Pulmonary artery endothelial cell (primary cell): ENCODE measurements around the gene FCHSD2. TPM values are rescaled to one million over a fixed set of nuclear protein-coding genes. Genes with fewer than 3 reads are reported as not detected.
"Not testable (repeated sequence)": the region's sequence is repeated elsewhere in the genome, so short reads cannot be mapped to it uniquely, and the experiment has no call there.

Experiments used
- DNase-seq: peaks from one replicate; pipeline ENCODE4 v3.0.0-alpha.2; 2011; ENCODE audit warnings: low read depth, low spot score
- total RNA-seq: library from RNA; depleted of rRNA; stranded (reverse); fragments of >200 nt; gene quantifications from 2 replicates; pipeline ENCODE4 v1.2.3, GENCODE V29; 2014

The FCHSD2 gene
- total RNA-seq, 1 donor from 2014 or later: 14.9 TPM

DNA sequence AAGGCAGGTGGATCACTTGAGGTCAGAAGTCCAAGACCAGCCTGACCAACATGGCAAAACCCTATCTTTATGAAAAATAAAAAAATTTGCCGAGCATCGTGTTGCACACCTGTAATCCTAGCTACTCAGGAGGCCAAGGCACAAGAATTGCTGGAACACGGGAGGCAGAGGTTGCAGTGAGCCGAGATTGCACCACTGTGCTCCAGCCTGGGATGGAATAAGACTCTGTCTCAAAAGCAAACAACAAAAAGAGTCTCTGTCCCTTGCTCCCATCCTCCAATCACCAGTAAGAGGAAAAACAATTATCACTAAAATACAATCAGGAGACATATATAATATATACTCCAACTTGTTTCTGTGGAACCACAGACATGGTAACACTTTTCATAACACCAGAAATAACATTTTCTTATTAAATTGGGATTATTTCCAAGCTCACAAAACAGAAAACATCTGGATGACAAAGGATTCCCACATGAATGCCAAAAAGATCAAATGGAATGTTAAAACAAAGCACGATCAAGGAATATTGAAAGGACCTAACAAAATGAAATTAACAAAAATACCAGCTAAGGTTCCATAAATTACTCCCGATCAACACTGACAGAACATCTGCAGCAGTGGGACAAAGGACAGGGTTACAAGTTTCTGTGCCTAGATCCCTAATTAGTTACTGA, 15.2 kb downstream of the FCHSD2 start:
- no peak for DNase-seq

DNA sequence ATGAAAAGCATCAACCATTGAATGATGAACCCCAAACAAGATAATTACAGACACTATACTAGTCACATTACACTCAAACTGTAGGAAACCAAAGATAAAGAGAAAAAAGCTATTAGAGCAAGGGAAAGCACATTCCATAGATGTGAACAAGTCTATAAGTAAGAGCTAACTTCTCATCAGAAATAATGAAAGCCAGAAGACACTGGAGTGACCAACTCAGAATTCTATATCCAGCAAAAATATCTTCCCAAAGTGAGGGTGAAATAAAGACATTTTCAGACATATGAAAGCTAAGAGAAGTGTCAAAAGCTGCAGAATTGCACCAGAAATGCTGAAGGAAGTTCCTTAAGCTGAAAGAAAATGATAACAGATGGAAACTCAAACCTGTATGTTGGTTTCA, 17.3 kb downstream of the FCHSD2 start:
- no peak for DNase-seq

DNA sequence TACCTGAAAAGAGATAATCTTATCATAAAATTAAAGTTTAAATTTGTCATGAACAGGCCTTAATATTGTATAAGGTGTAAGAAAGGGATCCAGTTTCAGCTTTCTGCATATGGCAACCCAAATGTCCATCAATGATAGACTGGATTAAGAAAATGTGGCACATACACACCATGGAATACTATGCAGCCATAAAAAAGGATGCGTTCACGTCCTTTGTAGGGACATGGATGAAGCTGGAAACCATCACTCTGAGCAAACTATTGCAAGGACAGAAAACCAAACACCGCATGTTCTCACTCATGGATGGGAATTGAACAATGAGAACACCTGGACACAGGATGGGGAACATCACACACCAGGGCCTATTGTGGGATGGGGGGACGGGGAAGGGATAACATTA, 18.2 kb downstream of the FCHSD2 start:
- DNase-seq: not testable (repeated sequence)

DNA sequence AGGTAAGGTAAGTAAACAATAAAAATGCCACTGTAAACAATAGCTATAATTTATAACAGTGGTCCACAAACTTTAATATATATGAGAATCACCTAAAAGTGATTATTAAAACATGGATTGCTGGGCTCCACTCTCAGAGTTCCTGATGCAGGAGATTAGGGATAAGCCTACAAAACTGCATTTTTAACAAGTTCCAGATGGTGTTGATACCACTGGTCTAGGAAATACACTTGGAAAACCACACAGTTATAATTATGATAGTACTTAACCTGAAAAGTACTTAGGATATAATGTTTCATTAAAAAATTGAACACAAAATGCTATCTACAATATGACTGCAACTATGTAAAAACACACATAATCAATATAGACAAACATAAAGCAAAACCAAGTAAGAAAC, 20.4 kb downstream of the FCHSD2 start:
- DNase-seq: no peak

DNA sequence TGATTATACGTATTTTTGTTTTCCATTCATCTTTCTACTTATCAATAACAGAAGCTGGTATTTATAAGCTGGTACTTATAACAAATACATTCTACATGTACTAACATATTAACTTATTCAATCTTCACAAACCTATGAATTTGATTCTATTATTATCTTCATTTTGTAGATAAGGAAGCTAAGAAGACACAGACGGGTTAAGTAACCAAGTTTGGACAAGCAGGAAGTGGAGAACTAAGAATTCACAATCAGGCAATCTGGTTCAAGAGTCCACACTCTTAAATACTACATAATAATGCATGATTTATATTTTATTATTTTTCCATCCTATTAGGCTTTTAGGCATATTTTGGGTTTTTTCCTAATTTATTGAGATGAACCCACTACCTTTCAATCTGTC, 25.0 kb downstream of the FCHSD2 start:
- DNase-seq: no peak

DNA sequence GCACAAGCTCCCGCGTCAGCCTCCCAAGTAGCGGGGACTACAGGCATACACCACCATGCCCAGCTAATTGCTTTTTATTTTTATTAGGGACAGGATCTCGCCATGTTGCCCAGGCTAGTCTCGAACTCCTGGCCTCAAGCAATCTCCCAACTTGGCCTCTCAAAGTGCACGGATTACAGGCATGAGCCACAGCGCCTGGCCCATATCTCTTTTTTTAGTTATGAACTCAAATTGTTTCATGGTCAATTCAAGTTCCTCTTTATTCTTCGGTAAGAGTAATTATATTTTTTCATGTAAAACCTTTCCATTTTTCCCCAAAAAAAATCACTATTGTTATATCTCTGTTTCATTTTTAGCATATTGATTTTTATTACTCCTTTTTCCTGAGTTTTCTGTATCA, 25.5 kb downstream of the FCHSD2 start:
- no peak for DNase-seq

DNA sequence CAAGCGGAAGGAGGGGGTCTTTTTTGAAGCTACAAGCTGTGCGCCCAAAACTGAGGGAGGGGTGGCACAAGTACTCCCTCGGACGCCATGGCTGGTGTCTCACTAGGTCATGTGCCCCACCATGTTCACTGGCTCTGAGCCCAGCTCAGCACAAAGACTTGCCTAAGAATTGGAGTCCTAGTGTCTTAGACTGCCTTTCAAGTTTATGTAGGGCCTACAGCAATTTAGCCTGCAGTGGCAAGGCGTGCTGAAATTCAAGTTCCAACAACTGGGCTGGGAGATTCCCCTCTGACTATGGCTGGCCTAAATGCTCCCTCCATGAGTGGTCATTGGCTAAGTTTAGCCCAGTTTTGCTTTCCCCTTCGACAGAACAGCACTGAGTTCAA, 27.3 kb downstream of the FCHSD2 start:
- DNase-seq: no peak

DNA sequence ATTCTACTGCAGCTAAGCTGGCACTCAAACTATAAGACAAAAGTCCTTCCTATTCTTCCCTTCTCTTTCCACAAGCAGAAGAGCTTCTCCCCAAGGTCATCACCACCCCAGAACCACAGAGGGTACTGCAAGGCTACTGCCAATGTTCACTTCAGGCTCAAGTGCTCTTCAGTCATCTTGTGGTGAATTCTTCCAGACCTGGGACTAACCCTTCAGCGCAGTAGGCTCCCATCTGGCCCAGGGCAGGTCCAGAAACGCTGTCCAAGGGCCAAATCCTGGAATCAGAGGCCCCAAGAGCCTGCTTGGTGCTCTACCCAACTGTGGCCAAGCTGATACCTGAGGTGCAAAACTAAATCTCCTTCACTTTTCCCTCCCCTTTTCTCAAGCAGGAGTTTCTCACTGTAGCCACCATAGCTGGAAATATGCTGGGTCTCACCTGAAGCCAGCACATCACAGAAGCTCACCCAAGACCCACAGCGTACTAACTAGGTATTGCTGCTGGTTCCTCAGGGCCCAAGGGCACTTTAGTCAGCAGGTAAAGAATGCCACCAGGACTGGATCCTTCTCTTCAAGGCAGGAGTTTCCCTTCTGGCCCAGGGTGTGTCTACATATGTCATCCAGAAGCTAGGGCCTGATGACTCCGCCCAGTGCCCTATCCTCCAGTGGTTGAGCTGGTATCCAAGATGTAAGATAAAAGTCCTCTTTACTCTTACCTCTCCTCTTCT, 27.8 kb downstream of the FCHSD2 start:
- no peak for DNase-seq

DNA sequence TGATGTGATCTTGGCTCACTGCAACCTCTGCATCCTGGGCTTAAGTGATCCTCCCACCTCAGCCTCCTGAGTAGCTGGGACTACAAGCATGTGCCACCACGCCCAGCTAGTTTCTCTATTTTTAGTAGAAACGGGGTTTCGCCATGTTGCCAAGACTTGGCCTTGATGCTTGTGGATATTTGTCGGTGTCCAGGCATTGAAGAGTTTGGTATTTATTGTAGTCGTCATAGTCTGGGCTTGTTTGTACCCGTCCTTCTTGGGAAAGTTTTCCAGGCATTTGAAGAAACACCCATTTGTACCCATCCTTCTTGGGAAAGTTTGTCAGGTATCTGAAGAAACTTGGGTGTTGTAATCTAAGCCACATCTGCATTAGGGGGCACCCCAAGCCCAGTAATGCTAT, 28.7 kb downstream of the FCHSD2 start:
- no peak for DNase-seq

DNA sequence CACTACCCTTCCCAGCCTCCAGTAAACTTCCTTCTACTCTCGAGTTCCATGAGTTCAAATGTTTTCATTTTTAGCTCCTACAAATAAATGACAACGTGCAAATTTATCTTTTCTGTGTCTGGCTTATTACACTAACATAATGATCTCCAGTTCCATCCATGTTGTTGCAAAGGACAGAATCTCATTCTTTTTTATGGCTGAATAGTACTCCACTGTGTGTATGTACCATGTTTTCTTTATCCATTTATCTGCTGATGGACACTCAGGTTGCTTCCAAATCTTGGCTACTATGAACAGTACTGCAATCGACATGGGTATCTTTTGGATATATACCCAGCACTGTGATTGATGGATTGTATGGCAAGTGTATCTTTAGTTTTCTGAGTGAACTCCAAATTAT, 34.5 kb downstream of the FCHSD2 start:
- DNase-seq: no peak

DNA sequence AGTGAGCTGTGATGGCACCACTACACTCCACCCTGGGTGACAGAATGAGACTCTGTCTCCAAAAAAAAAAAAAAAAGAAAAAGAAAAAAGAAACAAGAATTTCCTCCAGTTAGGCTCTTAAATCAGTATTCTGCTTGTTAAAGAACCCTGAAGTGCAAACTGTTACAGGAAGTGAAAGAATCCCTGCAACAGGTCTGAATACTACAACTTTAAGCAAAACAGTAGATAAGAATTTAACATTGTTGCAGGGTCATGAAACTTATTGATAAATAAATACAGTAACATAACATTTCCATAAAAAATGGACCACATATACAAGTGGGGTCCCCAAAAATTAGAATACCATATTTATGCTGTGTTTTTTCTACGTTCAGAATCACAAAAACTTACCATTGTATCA, 35.8 kb downstream of the FCHSD2 start:
- no peak for DNase-seq

DNA sequence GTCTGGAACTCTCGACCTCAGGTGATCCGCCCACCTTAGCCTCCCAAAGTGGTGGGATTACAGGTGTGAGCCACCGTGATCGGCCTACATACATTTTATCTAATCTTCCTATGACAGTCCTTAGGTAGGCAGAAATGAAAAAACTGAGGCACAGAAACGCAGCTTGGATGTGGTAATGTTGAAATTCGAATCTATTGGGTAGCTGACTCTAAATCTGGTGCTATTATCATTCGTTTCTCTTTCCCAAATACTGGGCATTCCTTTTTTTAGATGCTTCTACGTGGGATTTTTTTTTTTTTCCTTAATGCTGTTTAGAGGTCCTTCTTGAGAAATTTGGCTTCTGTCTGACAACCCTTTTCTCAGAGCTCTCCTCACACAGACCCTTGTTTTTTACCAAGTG, 41.5 kb downstream of the FCHSD2 start:
- no peak for DNase-seq

DNA sequence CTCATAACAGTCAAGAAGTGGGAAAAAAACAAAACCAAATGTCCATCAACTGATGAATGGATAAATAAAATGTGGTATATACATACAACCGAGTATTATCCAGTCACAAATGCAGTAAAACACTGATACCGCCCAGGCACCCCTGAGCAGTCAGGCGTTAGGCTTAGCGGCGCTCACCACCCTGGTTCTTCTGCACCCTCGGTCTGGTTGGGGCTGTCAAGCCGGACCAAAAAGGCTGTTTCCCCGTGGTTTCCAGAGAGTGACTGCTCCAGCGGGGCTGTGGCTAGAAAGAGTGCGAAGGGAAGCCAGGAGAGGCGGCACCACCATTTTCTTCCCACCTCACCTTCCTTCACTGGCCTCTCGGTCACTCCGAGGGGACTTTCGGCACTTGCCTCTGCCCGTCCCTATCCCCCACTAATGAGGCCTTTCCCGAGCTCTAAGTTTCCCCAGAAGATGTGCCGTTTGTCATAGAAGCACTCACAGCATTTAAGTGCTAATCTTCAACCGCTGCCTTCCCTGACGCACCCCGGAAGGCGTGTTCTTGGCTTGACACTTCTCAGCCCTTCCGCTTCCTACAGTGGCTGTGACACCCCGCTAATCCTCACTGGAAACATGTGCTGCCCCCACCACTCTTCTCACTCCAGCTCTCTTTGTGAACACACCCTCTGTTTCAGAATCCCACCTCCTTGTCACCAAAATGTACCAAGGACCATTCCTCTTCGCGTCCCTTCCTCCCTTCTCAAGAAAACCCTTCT, 42.4 kb downstream of the FCHSD2 start:
- DNase-seq: no peak

DNA sequence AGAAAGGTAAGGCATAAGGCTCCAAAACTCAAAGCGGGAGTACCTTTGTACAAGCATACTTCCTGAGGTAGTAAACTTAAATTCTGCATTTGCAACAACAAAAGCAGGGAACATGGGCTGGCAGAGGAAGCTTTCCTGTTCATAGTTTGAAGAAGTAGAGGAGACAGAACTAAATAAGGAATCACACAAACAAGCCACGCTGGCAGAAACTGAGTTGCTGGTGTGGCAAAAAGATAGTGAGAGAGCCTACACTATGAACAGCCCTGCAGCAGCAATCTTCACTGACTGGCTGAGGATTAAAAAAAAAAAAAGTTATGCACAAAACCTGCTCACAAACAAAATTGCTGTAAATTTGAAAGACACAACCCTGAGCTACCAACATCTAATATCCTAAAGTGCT, 46.5 kb downstream of the FCHSD2 start:
- no peak for DNase-seq

DNA sequence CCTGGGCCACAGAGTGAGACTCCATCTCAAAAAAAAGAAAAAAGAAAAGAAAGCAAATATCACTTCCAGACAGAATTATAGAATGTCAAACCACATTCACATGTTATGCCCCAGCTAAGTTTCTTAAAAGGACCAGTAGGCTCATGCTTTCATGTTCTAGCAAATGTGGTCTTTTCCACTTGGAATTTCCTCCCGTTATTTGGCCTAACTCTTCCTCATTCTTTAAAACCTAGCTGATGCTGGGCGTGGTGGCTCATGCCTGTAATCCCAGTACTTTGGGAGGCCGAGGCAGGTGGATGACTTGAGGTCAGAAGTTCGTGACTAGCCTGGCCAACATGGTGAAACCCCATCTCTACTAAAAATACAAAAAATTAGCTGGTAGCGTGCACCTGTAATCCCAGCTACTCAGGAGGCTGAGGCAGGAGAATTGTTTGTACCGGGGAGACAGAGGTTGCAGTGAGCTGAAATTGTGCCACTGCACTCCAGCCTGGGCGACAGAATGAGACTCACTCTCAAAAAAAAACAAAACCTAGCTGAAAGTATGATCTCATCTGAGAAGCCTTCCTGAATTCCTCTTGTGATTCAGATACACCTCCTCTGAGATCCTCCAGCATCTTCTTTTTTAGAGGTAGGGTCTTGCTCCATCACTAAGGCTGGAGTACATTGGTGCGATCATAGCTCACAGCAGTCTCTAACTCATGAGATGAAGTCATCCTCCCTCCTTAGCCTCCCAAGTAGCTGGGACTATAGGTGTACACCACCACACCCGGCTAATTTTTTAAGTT, 50.4 kb downstream of the FCHSD2 start:
- DNase-seq: no peak

DNA sequence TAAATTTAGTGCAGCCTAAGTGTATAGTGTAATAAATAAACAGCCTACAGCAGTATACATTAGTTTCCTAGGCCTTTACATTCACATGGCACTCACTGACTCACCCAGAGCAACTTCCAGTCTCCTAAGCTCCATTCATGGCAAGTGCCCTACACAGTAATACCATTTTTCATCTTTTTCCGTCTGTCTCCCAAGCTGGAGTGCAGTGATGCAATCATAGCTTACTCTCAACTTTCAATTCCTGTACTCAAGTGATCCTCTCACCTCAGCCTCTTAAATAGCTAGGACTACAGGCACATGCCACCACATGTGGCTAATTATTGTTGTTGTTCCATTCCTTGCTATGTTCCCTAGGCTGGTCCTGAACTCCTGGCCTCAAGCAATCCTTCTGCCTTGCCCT, 54.4 kb downstream of the FCHSD2 start:
- no peak for DNase-seq

DNA sequence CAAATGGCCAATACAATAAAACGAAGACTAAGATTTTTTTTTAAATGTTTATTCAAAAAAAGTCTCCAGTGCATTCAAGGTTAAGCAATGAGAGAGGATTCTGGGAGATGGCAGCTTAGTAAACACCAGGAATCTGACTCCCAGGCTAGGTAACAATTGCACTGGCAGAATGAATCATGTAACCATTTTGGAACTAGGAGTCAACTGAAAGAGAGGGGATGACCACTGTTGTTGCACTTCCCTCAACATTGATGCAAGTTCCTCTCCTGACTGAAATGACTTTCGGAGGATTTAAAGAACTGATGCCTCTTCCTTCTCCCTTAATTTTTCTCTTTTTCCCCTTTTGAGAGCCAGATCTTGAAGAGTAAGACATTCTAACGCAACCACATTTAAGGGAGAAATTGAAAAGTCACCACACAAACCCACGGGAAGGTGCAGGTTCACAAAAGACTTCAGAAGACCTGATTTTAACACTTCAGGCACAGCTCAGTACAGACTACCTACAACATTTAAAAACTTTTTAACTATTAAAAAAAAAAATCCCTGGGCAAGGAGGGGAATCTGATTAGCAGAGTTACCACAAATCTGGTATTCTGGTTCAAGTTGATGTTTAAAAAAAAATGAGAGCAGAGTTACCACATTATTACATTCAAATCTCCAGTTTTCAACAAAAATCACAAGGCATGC, 56.8 kb downstream of the FCHSD2 start:
- DNase-seq: no peak

DNA sequence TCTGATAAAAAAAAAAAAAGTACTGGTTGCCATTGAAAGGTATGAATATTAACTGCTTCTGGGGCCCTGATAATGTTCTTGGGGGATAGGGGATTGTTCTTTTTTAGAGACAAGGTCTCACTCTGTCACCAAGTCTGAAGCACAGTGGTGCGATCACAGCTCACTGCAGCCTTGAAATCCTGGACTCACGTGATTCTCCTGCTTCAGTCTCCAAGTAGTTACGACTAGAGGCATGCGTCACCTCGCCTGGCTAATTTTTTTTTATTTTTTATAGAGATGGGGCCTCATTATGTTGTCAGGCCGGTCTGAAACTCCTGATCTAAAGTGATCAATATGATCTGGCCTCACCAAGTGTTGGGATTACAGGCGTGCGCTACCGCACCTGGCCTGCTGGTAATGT, 63.5 kb downstream of the FCHSD2 start:
- no peak for DNase-seq

DNA sequence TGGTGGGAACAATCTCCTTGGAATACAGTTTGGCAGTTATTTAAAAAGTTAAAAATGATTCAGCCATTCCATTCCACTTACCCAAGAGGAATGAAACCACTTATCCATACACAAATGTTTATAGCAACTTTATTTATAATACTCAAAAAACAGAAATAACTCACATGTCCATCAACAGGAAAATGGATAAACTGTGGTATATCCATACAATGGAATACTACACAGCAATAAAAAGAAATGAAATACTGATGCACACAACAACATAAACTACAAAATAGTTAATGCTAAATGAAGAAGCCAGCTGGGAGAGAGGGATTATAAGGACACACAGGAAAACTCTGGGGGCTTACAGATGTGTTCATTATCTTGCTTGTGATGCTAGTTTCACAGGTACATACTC, 64.7 kb downstream of the FCHSD2 start:
- no peak for DNase-seq

DNA sequence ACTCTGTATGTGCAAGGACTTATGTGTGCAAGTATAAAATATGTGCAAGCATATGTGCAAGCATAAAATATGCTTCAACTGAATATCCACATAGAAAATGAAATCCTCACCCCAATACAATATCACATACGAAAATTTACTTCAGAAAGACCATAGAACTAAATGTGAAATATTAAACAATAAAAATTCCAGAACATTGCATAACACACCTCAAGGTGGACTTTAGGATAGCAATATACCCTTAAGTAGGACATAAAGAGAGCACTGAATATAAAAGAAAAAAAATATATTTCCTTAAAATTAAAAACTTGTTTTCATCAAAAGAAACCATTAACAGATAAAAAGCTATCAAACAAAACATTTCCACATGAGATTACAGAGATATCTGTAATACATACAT, 67.8 kb downstream of the FCHSD2 start:
- DNase-seq: no peak

DNA sequence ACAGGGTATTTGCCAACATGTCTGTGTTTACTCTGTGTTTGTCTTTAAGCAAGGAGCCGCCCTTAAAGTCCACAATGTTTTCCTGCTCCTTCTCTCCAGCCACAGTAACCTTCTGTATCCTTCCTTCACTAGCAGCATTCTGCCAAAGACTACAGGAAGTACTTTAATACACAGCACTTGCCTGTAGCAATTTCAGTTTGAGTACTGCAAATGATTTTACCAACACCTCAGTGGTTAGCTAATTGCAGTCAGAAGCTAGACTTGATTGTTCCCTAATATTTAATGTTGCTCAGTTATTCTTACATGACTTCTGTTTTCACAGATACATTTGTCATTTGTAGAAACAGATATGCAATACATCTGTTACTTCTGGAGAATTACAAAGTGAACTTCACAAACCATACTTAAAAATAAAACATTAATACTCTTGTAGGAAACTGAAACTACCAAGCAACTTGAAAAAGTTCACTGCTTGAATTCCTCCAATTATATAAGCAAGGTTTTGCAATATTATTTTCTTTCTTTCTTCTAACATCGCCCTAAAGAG, 69.1 kb downstream of the FCHSD2 start:
- peak; percentile 24 for DNase-seq
